IMR-90 (cell line): ENCODE data around the gene BCLAF1. TPM values are rescaled to one million over a fixed set of nuclear protein-coding genes. Genes with fewer than 3 reads are reported as not detected.

Experiments used
- ATAC-seq: fragments of 200-7000 bp; cut with Tn5 transposase; 2 replicates; pipeline ENCODE4 v1.9.1; 2020; ENCODE audit warnings: low read depth, mild to moderate bottlenecking, moderate library complexity
- BruUV-seq: library from RNA; stranded (reverse); fragments of 400-500 nt; replicated peaks from 2 replicates; lab custom pipeline; 2021; lab: Mats Ljungman, UMichigan
- CTCF ChIA-PET: fragments of 300-600 bp; formaldehyde crosslinking; extraction: SDS; loops from one replicate; lab custom pipeline; 2021; ENCODE audit warnings: antibody characterized with exemption; lab: Yijun Ruan, JAX
- POLR2A ChIA-PET: fragments of 300-600 bp; sonication (Branson Sonifier 250); formaldehyde crosslinking; loops from one replicate; lab custom pipeline; 2022; ENCODE audit warnings: antibody characterized with exemption; ENCODE audit not compliant: unreplicated experiment; lab: Charles Lee
- DNase-seq: peaks from one replicate; pipeline ENCODE4 v3.0.0; 2013
- H2AFZ ChIP-seq: replicated peaks from 2 replicates; pipeline ENCODE3; 2013; ENCODE audit warnings: low read length, mild to moderate bottlenecking; ENCODE audit not compliant: poor library complexity
- H2AK5ac ChIP-seq: 2 replicates; pipeline ENCODE4 v1.6.1; 2013; ENCODE audit warnings: low read depth, low read length, inconsistent platforms
- H2AK9ac ChIP-seq: replicated peaks from 2 replicates; pipeline ENCODE3; 2013; ENCODE audit warnings: mild to moderate bottlenecking, low read depth, low read length, moderate library complexity; ENCODE audit not compliant: poor library complexity
- H2BK120ac ChIP-seq: 2 replicates; pipeline ENCODE4 v1.6.1; 2013; ENCODE audit warnings: low read depth, low read length, inconsistent platforms
- H2BK15ac ChIP-seq: 3 replicates; pipeline ENCODE4 v1.6.1; 2013; ENCODE audit warnings: low read depth, low read length, inconsistent platforms
- H2BK20ac ChIP-seq: 2 replicates; pipeline ENCODE4 v1.6.1; 2013; ENCODE audit warnings: low read depth, mild to moderate bottlenecking, inconsistent platforms, low read length, moderate library complexity
- H2BK5ac ChIP-seq: 2 replicates; pipeline ENCODE4 v1.6.1; 2013; ENCODE audit warnings: mild to moderate bottlenecking, low read depth, low read length, inconsistent platforms; ENCODE audit not compliant: poor library complexity, severe bottlenecking
- H3K14ac ChIP-seq: replicated peaks from 2 replicates; pipeline ENCODE4 v1.6.1; 2013; ENCODE audit warnings: low read depth, low read length, inconsistent platforms
- H3K18ac ChIP-seq: 2 replicates; pipeline ENCODE4 v1.6.1; 2013; ENCODE audit warnings: low read depth, low read length, control low read depth
- H3K23ac ChIP-seq: 2 replicates; pipeline ENCODE4 v1.6.1; 2013; ENCODE audit warnings: low read depth, low read length, inconsistent platforms
- H3K27ac ChIP-seq: 2 replicates; pipeline ENCODE4 v1.5.1; 2013; ENCODE audit warnings: mild to moderate bottlenecking, control low read depth, low read length; ENCODE audit not compliant: insufficient read depth
- H3K27me3 ChIP-seq: 2 replicates; pipeline ENCODE4 v1.6.1; 2013; ENCODE audit warnings: low read length; ENCODE audit not compliant: control insufficient read depth, insufficient read depth
- H3K36me3 ChIP-seq: 2 replicates; pipeline ENCODE4 v1.6.1; 2013; ENCODE audit warnings: low read length, mixed read lengths; ENCODE audit not compliant: control insufficient read depth, insufficient read depth
- H3K4ac ChIP-seq: 2 replicates; pipeline ENCODE4 v1.6.1; 2013; ENCODE audit warnings: low read depth, low read length, inconsistent platforms
- H3K4me1 ChIP-seq: 2 replicates; pipeline ENCODE4 v1.6.1; 2013; ENCODE audit warnings: low read length, mixed read lengths; ENCODE audit not compliant: control insufficient read depth, insufficient read depth
- H3K4me2 ChIP-seq: 2 replicates; pipeline ENCODE4 v1.6.1; 2013; ENCODE audit warnings: low read depth, mild to moderate bottlenecking, control low read depth, low read length, moderate library complexity
- H3K4me3 ChIP-seq: 2 replicates; pipeline ENCODE4 v1.5.1; 2013; ENCODE audit warnings: low read depth, mild to moderate bottlenecking, control low read depth, low read length, moderate library complexity; ENCODE audit not compliant: insufficient read depth
- H3K56ac ChIP-seq: 2 replicates; pipeline ENCODE4 v1.6.1; 2013; ENCODE audit warnings: low read length, inconsistent platforms; ENCODE audit not compliant: insufficient read depth; ENCODE audit errors: extremely low read depth
- H3K79me1 ChIP-seq, 2 experiments: 2 replicates each; pipeline ENCODE4 v1.6.1; 2013; ENCODE audit warnings: low read length in 2 of 2, inconsistent platforms in 1 of 2, low read depth in 1 of 2
- H3K9ac ChIP-seq: 2 replicates; pipeline ENCODE4 v1.6.1; 2013; ENCODE audit warnings: low read depth, low read length, control low read depth
- H3K9me1 ChIP-seq: 2 replicates; pipeline ENCODE4 v1.6.1; 2013; ENCODE audit warnings: low read length, inconsistent platforms; ENCODE audit not compliant: insufficient read depth
- H3K9me3 ChIP-seq: 2 replicates; pipeline ENCODE4 v1.6.1; 2013; ENCODE audit warnings: low read length; ENCODE audit not compliant: control insufficient read depth, insufficient read depth
- H4K20me1 ChIP-seq: 2 replicates; pipeline ENCODE4 v1.6.1; 2013; ENCODE audit warnings: low read length, inconsistent platforms; ENCODE audit not compliant: insufficient read depth
- H4K5ac ChIP-seq: 2 replicates; pipeline ENCODE4 v1.6.1; 2013; ENCODE audit warnings: mild to moderate bottlenecking, low read depth, low read length, control low read depth
- H4K8ac ChIP-seq, 2 experiments: 2 replicates each; pipeline ENCODE4 v1.6.1; 2013; ENCODE audit warnings: low read depth in 2 of 2, low read length in 2 of 2, control low read depth in 1 of 2, inconsistent platforms in 1 of 2
- H4K91ac ChIP-seq: 2 replicates; pipeline ENCODE4 v1.6.1; 2013; ENCODE audit warnings: low read depth, low read length, inconsistent platforms; ENCODE audit not compliant: insufficient read depth
- BHLHE40 ChIP-seq: fragments of 150-350 bp; IDR thresholded peaks from 2 replicates; pipeline ENCODE4 v1.6.1; 2016; ENCODE audit warnings: mild to moderate bottlenecking, low read depth, low read length
- CEBPB ChIP-seq: IDR thresholded peaks from 2 replicates; pipeline ENCODE4 v1.6.1; 2012; ENCODE audit warnings: low read depth, low read length, improper control_type of control experiment
- CHD1 ChIP-seq: IDR thresholded peaks from 2 replicates; pipeline ENCODE4 v1.6.1; 2012; ENCODE audit warnings: low read depth, low read length, improper control_type of control experiment
- MAFK ChIP-seq: IDR thresholded peaks from 2 replicates; pipeline ENCODE4 v1.6.1; 2012; ENCODE audit warnings: low read depth, low read length, improper control_type of control experiment
- MXI1 ChIP-seq: IDR thresholded peaks from 2 replicates; pipeline ENCODE4 v1.6.1; 2012; ENCODE audit warnings: low read depth, mild to moderate bottlenecking, low read length, moderate library complexity, borderline replicate concordance
- NFE2L2 ChIP-seq: fragments of 150-350 bp; IDR thresholded peaks from 2 replicates; pipeline ENCODE4 v1.6.1; 2016; ENCODE audit warnings: low read depth, mild to moderate bottlenecking, low read length
- POLR2A ChIP-seq: IDR thresholded peaks from 2 replicates; pipeline ENCODE4 v1.6.1; 2012; ENCODE audit warnings: mild to moderate bottlenecking, low read depth, low read length
- RAD21 ChIP-seq: IDR thresholded peaks from 2 replicates; pipeline ENCODE4 v1.6.1; 2012; ENCODE audit warnings: low read length, improper control_type of control experiment
- RCOR1 ChIP-seq: IDR thresholded peaks from 2 replicates; pipeline ENCODE4 v1.6.1; 2012; ENCODE audit warnings: mild to moderate bottlenecking, low read length, improper control_type of control experiment; ENCODE audit not compliant: insufficient replicate concordance
- RFX5 ChIP-seq: IDR thresholded peaks from 2 replicates; pipeline ENCODE4 v1.8.0; 2012; ENCODE audit warnings: low read depth, mild to moderate bottlenecking, low read length, moderate library complexity
- dilution Hi-C: fragments of 300-500 bp; cut with HindIII; formaldehyde crosslinking; loops from one replicate; pipeline ENCODE4 v1.14.3; 2018; ENCODE audit warnings: low sequenced_read_pairs; ENCODE audit not compliant: unreplicated experiment
- in situ Hi-C: fragments of 300-500 bp; cut with MboI; formaldehyde crosslinking; loops from 3 replicates; pipeline ENCODE4 v1.14.3; 2019; ENCODE audit warnings: low sequenced_read_pairs, inconsistent platforms, mixed read lengths
- intact Hi-C: fragments of 100-400 bp; cut with micrococcal nuclease; formaldehyde crosslinking; loops from 2 replicates; pipeline ENCODE4 v1.10.0; 2022
- polyA plus RNA-seq, 3 experiments: library from polyadenylated mRNA; depleted of rRNA; stranded (reverse); fragments of >200 nt; gene quantifications; 2 replicates each; pipeline ENCODE4 v1.2.3, GENCODE V29; 2012; ENCODE audit warnings: low replicate concordance in 1 of 3
- total RNA-seq: library from RNA; depleted of rRNA; stranded (reverse); fragments of >200 nt; gene quantifications from 2 replicates; pipeline ENCODE4 v1.2.3, GENCODE V29; 2012
- TF ChIP-seq, protein P1 (sequence below): conservative IDR thresholded peaks from 2 replicates; pipeline ENCODE4 v1.5.1; 2012; ENCODE audit warnings: mild to moderate bottlenecking, low read depth, low read length, improper control_type of control experiment
- TF ChIP-seq, protein P2 (sequence below): fragments of 150-350 bp; IDR thresholded peaks from 2 replicates; pipeline ENCODE4 v1.6.1; 2017; ENCODE audit warnings: mild to moderate bottlenecking, antibody characterized with exemption, low read length, low read depth
- TF ChIP-seq, protein P3 (sequence below): fragments of 150-350 bp; IDR thresholded peaks from 2 replicates; pipeline ENCODE4 v1.6.1; 2016; ENCODE audit warnings: low read depth, mild to moderate bottlenecking, low read length, moderate library complexity, borderline replicate concordance

The BCLAF1 gene
- total and polyA plus RNA-seq, 2 of the 4 experiments (the other 2 are of a cell fraction), result 34.0 to 141 TPM

DNA sequence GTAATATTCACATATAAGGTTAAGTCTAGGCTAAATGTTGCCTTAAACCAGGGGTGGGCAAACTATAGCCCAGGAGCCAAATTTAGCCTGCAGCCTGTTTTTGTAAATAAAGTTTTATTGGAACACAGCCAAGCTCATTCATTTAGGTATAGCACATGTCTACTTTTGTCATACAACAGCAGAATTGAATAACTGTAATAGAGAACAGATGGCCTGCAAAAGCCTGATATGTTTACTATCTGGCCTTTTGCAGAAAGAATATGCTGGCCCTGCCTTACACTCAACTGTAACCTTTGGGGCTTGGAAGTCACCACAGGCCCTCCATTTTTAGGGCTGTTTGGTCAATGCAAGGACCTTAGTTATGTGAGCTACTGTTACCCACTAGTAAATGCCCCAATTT is 17.7 kb upstream of the BCLAF1 start:
- ATAC-seq (no peak), DNase-seq (no peak)
- Histone ChIP-seq H2AK5ac (no peak overlapping the region), H2AFZ (no peak overlapping the region), H3K79me1 (no peaks in the 10 kb centered on the region), H4K5ac (no peak overlapping the region), H3K4me1 (no peaks in the 10 kb centered on the region), H3K18ac (no peak overlapping the region), H4K8ac (no peak overlapping the region), H3K4ac (no peak overlapping the region), H3K56ac (no peak overlapping the region), H3K9me1 (no peaks in the 10 kb centered on the region), H2BK20ac (no peak overlapping the region), H4K20me1 (no peaks in the 10 kb centered on the region), H3K9ac (no peak overlapping the region), H3K4me2 (no peak overlapping the region), H2BK5ac (no peak overlapping the region), H3K27me3 (peaks cover 10% of the 10 kb centered on the region), H2BK15ac (no peak overlapping the region), H2AK9ac (no peak overlapping the region), H3K9me3 (no peaks in the 10 kb centered on the region), H3K27ac (no peak overlapping the region), H3K36me3 (no peaks in the 10 kb centered on the region), H3K23ac (no peak overlapping the region), H3K4me3 (no peak overlapping the region), H4K91ac (no peak overlapping the region), H2BK120ac (no peak overlapping the region), H3K14ac (no peak overlapping the region)
- in situ Hi-C loops (no loop called here), intact Hi-C loops (no loop called here), dilution Hi-C loops (no loop called here)
- no TSS peak for BruUV-seq
- CTCF ChIA-PET, result no interaction called here
- POLR2A ChIA-PET, result no interaction called here
- TF ChIP-seq CHD1, result no peak
- TF ChIP-seq CEBPB, result no peak
- no peak for TF ChIP-seq RFX5
- no peak for TF ChIP-seq MAFK
- no peak for TF ChIP-seq RAD21
- TF ChIP-seq, protein P1, sequence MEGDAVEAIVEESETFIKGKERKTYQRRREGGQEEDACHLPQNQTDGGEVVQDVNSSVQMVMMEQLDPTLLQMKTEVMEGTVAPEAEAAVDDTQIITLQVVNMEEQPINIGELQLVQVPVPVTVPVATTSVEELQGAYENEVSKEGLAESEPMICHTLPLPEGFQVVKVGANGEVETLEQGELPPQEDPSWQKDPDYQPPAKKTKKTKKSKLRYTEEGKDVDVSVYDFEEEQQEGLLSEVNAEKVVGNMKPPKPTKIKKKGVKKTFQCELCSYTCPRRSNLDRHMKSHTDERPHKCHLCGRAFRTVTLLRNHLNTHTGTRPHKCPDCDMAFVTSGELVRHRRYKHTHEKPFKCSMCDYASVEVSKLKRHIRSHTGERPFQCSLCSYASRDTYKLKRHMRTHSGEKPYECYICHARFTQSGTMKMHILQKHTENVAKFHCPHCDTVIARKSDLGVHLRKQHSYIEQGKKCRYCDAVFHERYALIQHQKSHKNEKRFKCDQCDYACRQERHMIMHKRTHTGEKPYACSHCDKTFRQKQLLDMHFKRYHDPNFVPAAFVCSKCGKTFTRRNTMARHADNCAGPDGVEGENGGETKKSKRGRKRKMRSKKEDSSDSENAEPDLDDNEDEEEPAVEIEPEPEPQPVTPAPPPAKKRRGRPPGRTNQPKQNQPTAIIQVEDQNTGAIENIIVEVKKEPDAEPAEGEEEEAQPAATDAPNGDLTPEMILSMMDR, result no peak
- TF ChIP-seq NFE2L2, result no peak
- TF ChIP-seq MXI1, result no peak
- no peak for TF ChIP-seq RCOR1
- TF ChIP-seq BHLHE40, result no peak
- TF ChIP-seq, protein P2, sequence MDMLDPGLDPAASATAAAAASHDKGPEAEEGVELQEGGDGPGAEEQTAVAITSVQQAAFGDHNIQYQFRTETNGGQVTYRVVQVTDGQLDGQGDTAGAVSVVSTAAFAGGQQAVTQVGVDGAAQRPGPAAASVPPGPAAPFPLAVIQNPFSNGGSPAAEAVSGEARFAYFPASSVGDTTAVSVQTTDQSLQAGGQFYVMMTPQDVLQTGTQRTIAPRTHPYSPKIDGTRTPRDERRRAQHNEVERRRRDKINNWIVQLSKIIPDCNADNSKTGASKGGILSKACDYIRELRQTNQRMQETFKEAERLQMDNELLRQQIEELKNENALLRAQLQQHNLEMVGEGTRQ, result no peak
- TF ChIP-seq, protein P3, sequence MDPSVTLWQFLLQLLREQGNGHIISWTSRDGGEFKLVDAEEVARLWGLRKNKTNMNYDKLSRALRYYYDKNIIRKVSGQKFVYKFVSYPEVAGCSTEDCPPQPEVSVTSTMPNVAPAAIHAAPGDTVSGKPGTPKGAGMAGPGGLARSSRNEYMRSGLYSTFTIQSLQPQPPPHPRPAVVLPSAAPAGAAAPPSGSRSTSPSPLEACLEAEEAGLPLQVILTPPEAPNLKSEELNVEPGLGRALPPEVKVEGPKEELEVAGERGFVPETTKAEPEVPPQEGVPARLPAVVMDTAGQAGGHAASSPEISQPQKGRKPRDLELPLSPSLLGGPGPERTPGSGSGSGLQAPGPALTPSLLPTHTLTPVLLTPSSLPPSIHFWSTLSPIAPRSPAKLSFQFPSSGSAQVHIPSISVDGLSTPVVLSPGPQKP, result no peak
- no peak for TF ChIP-seq POLR2A
